ENCODE data around the gene OR2F2.

GRCh38 chr7:143906151-143906550, 28.9 kb upstream of the OR2F2 start:
- TF ChIP-seq, protein P1, sequence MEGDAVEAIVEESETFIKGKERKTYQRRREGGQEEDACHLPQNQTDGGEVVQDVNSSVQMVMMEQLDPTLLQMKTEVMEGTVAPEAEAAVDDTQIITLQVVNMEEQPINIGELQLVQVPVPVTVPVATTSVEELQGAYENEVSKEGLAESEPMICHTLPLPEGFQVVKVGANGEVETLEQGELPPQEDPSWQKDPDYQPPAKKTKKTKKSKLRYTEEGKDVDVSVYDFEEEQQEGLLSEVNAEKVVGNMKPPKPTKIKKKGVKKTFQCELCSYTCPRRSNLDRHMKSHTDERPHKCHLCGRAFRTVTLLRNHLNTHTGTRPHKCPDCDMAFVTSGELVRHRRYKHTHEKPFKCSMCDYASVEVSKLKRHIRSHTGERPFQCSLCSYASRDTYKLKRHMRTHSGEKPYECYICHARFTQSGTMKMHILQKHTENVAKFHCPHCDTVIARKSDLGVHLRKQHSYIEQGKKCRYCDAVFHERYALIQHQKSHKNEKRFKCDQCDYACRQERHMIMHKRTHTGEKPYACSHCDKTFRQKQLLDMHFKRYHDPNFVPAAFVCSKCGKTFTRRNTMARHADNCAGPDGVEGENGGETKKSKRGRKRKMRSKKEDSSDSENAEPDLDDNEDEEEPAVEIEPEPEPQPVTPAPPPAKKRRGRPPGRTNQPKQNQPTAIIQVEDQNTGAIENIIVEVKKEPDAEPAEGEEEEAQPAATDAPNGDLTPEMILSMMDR (IDR thresholded peaks at IDR 0.05), result no peak
- TF ChIP-seq POLR2A (IDR thresholded peaks at IDR 0.05) (no peak), EP300 (IDR thresholded peaks at IDR 0.05) (no peak)

Data from tibial nerve (tissue), 4 donors.